Hippocampal formation (tissue), 2 donors: ENCODE measurements around the gene PRR12.
A peak's percentile ranks its signal among the peaks of the same experiment; 100 is the strongest.

Experiments used
- DNase-seq, 2 donors: peaks; one replicate each; lab custom pipeline; 2025; lab: John Stamatoyannopoulos, UW

Gene PRR12

DNA sequence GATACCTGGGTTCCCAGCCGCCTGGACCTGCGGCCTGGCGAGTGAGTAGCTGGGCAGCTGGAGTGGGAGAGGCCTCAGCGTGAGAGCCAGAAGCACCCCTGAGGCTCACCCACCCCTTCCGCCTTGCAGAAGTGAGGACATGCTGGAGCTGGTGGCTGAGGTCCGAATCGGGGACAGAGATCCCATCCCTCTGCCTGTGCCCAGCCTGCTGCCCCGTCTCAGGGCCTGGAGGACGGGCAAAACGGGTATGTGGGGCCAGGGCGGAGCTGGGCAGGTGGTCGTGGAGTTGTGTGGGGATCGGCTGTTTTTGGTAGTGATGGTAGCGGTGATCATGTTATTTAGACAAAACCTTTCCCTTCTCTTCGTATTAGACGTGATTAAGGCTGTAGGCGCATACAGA is 55.6 kb downstream of the PRR12 start:
- no peak for DNase-seq

DNA sequence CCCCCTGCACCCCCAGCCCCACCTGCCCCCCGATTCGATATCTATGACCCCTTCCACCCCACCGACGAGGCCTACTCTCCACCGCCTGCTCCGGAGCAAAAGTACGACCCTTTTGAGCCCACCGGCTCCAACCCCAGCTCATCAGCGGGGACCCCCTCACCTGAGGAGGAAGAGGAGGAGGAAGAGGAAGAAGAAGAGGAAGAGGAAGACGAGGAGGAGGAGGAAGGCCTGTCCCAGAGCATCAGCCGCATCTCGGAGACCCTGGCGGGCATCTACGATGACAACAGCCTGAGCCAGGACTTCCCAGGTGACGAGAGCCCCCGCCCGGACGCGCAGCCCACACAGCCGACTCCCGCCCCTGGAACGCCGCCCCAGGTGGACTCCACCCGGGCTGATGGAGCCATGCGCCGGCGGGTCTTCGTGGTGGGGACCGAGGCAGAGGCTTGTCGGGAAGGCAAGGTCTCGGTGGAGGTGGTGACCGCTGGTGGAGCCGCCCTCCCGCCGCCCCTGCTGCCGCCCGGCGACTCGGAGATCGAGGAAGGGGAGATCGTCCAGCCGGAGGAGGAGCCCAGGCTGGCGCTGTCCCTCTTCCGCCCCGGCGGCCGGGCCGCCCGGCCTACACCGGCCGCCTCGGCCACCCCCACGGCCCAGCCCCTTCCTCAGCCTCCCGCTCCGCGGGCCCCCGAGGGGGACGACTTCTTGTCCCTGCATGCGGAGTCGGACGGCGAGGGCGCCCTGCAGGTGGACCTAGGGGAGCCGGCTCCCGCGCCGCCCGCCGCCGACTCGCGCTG is 60.2 kb downstream of the PRR12 start:
- no peak for DNase-seq

DNA sequence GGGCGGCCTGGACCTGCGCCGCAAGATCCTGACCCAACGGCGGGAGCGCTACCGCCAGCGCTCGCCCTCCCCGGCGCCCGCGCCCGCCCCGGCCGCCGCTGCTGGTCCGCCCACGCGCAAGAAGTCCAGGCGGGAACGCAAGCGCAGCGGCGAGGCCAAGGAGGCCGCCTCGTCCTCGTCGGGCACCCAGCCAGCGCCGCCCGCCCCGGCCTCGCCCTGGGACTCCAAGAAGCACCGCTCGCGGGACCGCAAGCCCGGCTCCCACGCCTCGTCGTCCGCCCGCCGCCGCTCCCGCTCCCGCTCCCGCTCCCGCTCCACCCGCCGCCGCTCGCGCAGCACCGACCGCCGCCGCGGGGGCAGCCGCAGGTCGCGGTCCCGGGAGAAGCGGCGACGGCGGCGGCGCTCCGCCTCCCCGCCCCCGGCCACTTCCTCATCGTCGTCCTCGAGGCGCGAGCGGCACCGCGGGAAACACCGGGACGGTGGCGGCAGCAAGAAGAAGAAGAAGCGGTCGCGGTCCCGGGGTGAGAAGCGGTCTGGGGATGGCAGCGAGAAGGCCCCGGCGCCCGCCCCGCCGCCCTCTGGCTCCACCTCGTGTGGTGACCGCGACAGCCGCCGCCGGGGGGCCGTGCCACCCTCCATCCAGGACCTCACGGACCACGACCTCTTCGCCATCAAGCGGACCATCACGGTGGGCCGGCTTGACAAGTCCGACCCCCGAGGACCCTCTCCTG is 61.0 kb downstream of the PRR12 start:
- no peak for DNase-seq

DNA sequence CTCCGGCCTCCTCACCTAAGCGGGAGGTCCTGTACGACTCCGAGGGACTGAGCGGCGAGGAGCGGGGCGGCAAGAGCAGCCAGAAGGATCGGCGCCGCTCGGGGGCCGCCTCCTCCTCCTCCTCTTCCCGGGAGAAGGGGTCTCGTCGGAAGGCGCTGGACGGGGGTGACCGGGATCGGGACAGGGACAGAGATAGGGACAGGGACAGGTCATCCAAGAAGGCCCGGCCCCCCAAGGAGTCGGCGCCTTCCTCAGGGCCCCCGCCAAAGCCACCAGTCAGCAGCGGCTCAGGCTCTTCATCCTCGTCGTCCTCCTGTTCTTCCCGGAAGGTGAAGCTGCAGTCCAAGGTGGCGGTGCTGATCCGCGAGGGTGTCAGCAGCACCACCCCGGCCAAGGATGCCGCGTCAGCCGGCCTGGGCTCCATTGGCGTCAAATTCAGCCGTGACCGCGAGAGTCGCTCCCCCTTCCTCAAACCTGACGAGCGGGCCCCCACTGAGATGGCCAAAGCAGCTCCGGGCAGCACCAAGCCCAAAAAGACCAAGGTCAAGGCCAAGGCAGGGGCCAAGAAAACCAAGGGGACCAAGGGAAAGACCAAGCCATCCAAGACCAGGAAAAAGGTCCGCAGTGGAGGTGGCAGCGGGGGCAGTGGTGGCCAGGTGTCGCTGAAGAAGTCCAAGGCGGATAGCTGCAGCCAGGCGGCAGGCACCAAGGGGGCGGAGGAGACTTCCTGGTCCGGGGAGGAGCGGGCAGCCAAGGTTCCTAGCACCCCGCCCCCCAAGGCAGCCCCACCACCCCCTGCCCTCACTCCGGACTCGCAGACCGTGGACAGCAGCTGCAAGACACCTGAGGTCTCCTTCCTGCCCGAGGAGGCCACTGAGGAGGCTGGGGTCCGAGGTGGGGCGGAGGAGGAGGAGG is 61.8 kb downstream of the PRR12 start:
- DNase-seq: no peak

DNA sequence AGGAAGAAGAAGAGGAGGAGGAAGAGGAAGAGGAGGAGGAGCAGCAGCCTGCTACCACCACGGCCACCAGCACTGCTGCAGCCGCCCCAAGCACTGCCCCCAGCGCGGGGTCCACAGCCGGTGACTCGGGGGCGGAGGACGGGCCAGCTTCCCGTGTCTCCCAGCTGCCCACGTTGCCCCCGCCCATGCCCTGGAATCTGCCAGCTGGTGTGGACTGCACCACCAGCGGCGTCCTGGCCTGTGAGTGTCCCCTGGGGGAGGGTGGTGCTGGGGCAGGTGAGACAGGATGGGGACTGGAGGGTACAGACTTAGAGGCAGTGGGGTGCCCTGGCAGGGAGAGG is 62.5 kb downstream of the PRR12 start:
- no peak for DNase-seq

DNA sequence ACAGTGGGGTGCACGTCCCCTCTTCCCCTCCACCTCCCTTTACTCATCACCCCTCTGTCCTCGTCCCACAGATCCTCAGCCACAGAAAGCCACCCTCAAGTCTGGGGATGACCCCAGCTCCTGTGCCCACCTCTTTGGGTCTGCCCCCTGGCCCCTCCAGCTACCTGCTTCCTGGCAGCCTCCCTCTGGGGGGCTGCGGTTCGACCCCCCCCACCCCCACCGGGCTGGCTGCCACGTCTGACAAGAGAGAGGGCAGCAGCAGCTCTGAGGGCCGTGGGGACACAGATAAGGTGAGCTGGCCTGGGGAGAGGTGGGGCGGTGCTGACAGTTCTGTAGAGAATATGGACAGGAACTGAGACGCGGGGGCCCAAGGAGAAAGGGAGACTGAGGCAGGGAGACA is 63.6 kb downstream of the PRR12 start:
- DNase-seq: no peak

DNA sequence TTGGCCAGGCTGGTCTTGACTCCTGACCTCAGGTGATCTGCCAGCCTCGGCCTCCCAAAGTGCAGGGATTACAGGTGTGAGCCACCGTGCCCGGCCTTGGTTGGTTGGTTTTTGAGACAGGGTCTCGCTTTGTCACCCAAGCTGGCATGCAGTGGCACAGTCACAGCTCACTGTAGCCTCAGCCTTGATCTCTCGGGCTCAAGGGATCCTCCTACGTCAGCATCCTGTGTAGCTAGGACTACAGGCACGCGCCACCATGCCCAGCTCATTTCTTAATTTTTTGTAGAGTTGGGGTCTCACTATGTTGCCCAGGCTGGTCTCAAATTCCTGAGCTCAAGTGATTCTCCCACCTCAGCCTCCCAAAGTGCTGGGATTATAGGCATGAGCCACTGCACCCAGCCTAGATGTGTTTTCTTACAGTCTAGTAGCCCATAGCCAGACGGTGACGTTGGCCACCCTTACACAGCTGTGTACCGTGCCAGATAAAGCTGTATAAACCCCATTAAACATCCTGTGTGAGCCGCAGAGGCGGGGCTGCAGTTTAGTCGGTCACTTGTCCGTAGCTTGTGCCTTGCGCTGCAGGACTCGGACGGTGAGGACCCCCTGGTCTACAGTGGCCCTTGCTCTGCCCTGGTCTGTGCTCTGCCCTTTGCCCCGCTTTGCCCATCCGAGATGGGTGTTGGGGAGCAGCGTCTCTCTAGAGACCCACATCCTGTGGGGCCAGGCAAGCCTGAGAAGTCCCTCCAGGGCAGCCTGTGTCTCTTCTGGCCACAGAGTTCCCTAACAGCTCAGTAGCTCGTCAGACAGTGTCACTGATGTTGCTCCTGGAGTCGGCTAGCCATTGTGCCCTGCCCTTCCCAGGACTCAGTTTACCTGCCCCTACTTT is 64.8 kb downstream of the PRR12 start:
- no peak for DNase-seq

DNA sequence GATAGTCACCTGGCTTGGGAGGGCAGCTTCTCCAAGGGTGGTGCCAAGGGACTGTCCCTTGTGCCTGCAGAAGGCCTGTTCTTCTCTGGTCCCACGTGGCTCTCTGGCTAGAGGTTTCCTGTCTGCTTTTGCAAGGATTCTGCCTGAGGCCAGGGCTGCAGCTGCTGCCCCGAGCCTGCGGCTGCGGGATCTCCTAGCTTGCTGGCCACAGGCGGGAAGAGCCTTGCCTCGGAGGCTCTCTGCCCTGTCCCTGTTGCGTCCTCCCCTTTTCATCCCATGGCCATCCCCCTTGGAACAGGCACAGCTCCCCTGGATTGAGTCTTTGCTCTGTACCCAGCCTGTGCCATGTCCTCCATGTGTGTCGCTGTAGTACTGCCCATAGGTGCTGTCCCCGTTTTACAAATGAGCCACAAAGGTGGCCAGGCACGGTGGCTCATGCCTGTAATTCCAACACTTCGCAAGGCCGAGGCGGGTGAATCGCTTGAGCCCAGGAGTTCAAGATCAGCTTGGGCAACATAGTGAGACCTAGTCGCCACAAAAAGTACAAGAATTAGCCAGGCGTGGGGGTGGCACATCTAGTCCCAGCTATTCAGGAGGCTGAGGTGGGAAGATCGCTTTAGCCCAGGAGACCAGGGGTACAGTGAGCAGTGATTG is 65.6 kb downstream of the PRR12 start:
- DNase-seq: no peak

DNA sequence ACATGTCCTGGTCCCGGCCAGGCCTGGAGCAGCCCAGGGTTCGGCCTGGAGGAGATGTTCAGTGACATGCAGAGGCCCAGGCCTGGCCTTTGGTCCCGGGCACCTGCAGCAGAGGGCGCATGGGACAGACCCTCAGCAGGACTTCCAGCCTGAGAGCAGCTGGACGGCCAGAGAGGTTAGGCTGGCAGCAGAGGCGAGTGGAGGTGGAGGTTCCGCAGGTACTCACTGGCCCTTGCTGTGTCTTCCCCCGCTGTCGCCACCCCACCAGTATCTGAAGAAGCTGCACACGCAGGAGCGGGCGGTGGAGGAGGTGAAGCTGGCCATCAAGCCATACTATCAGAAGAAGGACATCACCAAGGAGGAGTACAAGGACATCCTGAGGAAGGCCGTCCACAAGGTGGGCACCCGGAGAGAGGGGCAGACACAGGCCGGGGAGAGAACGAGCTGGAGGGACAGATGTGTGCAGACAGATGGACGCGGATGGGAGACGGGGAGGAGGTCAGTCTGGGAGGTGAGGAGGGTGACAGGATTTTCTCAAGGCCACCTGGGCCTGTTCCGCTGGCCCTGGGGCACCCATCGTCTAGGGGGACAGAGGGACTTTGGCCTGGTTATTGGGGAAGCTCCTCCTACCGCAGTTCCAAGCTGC is 66.6 kb downstream of the PRR12 start:
- no peak for DNase-seq

DNA sequence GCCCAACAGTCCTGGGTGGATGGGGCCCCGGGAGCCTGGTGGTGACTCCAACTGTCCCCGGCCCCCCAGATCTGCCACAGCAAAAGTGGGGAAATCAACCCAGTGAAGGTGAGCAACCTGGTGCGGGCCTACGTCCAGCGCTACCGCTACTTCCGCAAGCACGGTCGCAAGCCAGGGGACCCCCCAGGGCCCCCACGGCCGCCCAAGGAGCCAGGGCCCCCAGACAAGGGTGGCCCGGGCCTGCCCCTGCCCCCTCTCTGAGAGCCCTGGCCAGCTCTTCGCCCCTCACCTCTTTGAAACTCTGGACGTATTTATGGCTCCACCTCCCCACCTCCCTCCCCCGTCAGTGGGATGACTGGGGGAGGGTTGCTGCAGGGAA is 67.1 kb downstream of the PRR12 start:
- DNase-seq: no peak

DNA sequence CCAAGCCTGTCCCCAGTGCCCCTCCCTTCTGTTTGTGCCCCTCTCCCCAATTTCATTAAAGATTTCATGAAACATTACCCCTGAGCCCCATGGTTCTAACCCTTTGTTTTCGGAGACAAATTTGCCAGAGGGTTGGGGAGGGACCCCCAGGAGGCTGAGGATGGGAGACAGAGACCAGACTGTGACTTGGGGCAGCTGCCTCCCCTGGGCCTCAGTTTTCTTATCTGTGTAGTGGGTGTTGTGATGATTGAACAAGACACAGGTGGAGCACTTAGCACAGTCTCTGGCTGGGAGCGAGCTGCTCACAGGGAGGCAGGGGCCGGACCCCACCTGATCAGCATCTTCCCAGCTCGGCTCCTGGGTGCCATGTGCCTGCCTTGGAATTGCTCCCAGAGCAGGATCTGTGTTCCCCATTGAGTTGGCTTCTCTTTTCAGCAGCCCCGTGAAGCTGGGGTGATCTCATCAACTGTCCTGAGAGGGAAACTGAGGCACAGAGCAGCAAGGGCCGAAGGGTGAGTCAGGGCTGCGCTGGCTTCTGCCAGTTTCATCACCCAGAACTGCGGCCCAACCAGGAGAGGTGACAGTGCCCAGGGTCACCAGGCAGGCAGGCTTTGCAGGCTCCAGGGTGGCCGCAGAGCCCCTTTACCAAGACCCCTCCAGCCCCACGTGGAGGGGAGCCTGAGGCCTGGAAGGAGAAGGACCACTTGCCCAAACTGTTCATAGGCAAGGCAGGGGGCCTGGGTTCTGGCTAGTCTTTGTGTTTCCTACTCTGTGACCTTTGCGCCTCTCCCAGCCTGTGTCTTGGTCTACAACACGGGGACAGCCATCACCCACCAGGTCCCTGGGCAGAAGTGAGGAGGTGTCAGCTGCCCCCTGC is 67.8 kb downstream of the PRR12 start:
- DNase-seq: no peak

DNA sequence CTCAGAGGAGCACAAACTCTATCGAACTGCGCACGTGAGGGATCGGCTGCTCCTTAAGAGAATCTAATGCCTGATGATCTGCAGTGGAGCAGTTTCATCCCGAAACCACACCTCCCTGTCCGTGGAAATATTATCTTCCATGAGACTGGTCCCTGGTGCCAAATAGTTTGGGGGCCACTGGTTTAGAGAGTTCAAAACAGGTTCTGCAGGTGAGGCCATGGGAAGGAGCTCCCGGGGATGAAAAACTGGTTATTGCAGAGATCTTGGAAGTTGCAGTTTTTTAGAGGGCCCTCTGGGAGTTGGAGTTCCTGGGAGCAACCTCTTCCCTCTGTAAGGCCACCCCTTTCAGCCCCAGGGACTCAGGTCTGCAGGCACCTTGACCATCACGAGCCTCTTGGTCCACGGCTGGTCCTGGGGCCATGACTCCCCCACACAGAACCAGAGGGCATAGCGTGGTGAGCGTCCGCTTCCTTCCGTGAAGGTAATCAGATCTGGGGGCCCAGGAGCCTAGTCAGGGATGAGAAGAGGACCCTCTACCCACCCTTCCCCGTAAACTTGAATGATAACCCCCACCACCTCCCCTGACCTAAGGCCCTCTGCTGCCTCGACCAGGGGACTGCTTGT is 69.5 kb downstream of the PRR12 start:
- no peak for DNase-seq

DNA sequence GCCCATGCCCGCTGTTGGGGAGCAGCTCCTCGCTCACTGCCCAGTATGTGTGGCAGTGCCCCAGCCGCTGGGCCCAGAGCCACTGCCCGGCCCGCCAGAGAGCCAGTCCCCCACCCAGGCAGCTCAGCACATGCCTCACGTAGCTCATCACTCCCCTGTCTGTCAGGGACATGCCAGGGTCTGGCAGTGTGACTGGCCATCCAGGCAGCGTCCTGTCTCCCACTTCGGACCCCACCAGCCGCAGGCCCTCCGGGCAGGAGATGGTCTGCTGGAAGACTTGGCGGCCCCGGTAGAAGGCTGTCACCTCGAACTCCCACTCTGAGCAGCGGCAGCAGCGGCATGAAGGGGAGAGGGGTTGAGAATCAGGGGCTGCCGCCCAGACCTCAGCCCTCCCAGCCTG is 71.0 kb downstream of the PRR12 start:
- no peak for DNase-seq

DNA sequence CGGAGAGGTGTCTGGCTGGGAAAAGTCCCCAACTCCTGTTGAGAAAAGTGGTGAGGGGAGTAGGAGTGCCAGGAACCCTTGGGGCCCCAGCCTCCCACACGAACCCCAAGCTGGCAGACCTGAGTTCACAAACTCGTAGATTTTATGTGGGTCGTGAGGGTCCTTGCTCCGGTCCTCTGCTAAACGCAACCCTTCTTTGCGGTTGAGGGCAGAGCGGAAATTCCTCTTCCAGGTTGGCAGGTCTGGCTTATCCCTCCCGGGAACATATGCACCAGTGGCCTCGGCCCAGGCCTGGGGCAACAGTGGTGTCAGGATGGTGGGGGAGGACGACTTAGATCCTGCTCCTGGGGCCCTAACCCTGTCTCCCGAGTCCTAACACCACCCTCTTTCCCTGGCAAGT is 72.2 kb downstream of the PRR12 start:
- no peak for DNase-seq

DNA sequence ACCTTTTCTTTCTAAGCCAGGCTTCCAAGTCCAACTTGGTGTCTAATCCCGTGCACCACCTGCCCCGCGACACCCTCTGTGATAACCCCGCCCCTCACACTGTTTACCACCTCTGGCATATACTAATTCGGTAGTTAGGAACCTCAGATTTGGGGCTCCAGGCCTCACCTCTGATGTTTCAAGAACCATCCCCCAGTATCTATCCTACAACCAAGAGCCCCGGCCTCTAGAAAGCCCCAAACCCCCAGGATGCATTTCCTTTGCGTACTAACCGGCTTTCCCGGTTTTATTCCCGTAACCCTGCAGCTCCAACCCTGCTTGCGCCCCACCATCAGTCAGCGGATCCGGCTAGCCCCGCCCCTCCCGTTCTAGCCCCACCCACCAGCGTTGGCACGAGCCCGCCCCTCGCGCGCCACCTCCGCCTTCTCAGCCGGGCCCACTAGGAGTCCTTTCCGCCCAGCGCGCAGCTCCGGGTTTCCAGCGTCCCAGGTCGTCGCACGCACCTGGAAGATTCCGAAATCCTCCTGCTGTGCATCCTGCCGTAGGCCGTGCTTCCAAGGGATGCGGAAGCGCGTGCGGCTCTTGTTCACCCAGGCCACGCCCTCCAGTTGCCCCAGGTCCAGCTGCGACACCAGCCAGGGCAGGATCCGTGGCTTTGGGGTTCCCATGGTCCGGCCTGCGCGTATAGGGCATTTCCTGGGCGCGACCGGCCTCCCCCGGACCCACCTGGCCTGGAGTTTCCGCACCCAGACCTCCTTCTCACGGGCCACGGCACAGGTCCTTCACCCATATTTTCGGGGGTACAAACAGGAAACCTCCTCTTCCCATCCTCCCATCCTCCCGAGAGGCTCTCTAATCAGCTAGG is 73.4 kb downstream of the PRR12 start:
- DNase-seq: peak; percentile 73 to 81

DNA sequence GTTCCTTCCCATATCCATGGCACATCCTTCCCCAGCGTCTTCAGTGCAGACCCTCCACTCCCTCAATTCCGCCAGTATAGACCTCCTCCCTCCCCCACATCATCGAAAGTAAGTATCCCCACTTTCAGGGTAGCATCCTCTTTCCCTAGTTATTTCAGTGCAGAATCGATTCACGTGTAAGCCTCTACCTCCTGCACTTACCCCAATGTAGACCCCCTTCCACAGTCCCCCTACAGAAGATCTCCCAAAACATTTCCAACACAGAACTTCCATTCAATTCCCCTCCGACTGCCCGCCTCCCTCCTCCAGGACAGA is 74.0 kb downstream of the PRR12 start:
- DNase-seq: no peak

DNA sequence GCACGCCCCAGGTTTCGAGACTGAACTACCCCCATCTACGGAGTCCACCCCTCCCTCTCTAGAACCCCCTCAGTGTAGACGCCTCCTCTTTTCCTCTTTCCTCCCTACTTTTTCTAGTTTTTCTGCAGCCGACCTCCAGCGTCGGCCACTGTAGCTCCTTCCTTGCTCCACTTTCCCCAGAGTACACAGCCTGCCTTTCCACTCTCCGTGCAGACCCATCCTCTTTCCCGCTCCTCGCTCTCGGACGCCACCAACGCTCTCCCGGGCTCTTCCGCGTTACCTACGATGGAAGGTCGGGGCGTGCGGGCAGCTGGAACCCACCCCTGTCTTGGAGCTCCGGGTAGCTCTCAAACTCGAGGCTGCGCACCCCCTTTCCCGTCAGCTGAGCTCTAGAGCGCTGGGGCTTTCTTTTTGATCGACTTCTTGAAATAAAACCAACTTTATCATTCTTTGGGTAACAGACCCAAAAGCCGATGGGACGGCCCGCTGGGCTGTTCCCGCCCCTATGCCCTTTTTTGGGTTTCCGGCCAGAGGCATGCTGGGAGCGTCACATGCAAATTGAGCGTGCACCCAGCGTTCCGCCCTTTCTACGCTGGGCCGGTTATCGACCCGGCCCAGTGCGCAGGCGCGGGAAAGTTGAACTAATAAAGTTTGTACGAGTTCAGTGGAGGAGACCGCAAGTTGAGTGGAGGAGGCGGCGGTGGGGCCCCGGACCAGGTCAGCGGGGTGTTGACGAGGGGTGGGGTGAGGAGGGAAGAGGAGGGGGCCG is 74.6 kb downstream of the PRR12 start, which contains the start of the genes BCL2L12 and IRF3:
TSS of gene BCL2L12 (plus strand) at position 583 of the 769 bp plus-strand sequence. CDS start 760 bp downstream, outside the sequence.
TSS of gene IRF3 (minus strand) at position 507 of the 769 bp plus-strand sequence. CDS start 1,019 bp downstream, outside the sequence.
- peak; percentile 90 to 91 for DNase-seq
